RWPE2 (cell line): ENCODE results near the gene DUSP22.

Source experiments
- ATAC-seq: fragments of 200-7000 bp; cut with Tn5 transposase; 3 replicates; pipeline ENCODE4 v1.9.1; 2021; ENCODE audit warnings: low read depth
- DNase-seq: peaks from one replicate; pipeline ENCODE4 v3.0.0-alpha.2; 2020; ENCODE audit warnings: low spot score
- H3K27ac ChIP-seq: fragments of 450-650 bp; 2 replicates; pipeline ENCODE4 v1.5.1; 2017; ENCODE audit warnings: mild to moderate bottlenecking; ENCODE audit not compliant: poor library complexity, severe bottlenecking
- H3K27me3 ChIP-seq: fragments of 250-450 bp; sonication (Bioruptor Pico); 2 replicates; pipeline ENCODE4 v1.5.1; 2021; ENCODE audit warnings: mild to moderate bottlenecking, moderate library complexity; ENCODE audit not compliant: insufficient read depth, poor library complexity, severe bottlenecking
- H3K36me3 ChIP-seq: fragments of 250-450 bp; sonication (Bioruptor Pico); 2 replicates; pipeline ENCODE4 v1.5.1; 2020; ENCODE audit warnings: low read depth, mild to moderate bottlenecking, moderate library complexity
- H3K4me1 ChIP-seq: fragments of 250-450 bp; sonication (Bioruptor Pico); 2 replicates; pipeline ENCODE4 v1.5.1; 2021; ENCODE audit warnings: mild to moderate bottlenecking, moderate library complexity; ENCODE audit not compliant: insufficient read depth, poor library complexity, severe bottlenecking
- H3K4me3 ChIP-seq: fragments of 250-450 bp; sonication (Bioruptor Pico); 2 replicates; pipeline ENCODE4 v1.5.1; 2021; ENCODE audit warnings: mild to moderate bottlenecking, moderate library complexity; ENCODE audit not compliant: severe bottlenecking
- H3K9me3 ChIP-seq: fragments of 250-450 bp; sonication (Bioruptor Pico); 2 replicates; pipeline ENCODE4 v1.5.1; 2021; ENCODE audit warnings: mild to moderate bottlenecking, moderate library complexity; ENCODE audit not compliant: severe bottlenecking
- CTCF ChIP-seq: fragments of 450-650 bp; IDR thresholded peaks from one replicate; pipeline ENCODE4 v1.5.1; 2017; ENCODE audit warnings: mild to moderate bottlenecking, moderate library complexity; ENCODE audit not compliant: poor library complexity, severe bottlenecking

Gene DUSP22

GRCh38 chr6:310671-311070 is 18.4 kb downstream of the DUSP22 start:
- no peaks in the 10 kb centered on the region for H3K4me1 ChIP-seq
- no peak for ATAC-seq

DNA sequence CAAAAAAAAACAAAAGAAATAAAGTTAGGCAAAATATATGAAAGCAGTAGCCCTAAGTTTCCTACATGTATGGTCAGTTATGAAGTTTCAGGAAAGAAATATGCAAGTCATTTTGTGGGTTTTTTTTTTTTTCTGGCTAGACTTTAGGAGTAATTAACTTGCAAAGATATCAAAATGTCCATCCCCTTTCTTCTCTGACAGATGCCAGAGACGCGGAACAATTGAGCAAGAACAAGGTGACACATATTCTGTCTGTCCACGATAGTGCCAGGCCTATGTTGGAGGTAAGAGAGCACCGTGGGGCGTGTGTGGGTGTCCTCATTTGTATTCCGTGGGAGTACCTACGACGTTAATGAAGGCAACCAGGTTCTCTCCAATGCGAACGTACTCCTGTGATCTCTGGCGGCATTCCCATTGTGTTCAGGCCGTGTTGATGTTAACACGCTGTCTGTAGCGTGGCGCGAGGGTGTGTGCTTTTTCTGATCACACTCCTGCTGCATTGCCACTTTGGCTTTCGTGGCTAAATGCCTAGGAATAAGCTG is 19.5 kb downstream of the DUSP22 start:
- no peaks in the 10 kb centered on the region for H3K4me1 ChIP-seq
- H3K9me3 ChIP-seq, result no peaks in the 10 kb centered on the region
- H3K36me3 ChIP-seq, result no peaks in the 10 kb centered on the region
- ATAC-seq (no peak), DNase-seq (no peak)
- H3K27ac ChIP-seq, result no peak overlapping the region
- H3K4me3 ChIP-seq, result no peak overlapping the region
- no peaks in the 10 kb centered on the region for H3K27me3 ChIP-seq
- no peak for TF ChIP-seq CTCF

More at GRCh38 chr6:310671-311070, 18.4 kb downstream of the DUSP22 start:
- H3K27me3 ChIP-seq, result no peaks in the 10 kb centered on the region
- H3K9me3 ChIP-seq, result no peaks in the 10 kb centered on the region
- DNase-seq, result no peak
- H3K36me3 ChIP-seq, result no peaks in the 10 kb centered on the region
- no peak overlapping the region for H3K27ac ChIP-seq
- TF ChIP-seq CTCF, result no peak
- H3K4me3 ChIP-seq, result no peak overlapping the region

DNA sequence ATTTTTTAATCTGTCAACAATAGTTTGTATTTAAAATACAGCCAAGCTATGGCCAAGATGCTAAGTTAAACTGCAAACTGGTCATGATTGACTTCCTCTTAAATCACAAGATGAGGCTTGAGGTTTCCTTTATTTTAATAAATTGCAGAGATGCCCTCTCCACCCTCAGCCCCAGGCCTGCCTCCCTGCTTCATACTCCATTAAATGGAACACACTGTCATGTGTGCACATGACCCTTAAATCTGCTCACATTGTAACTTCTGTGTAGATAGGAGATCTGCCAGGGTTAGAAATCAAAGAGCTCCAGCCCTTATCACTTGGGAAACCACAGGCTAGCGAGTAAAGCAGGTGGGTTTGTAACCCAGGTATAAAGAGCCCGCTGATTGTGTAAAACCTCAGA is 20.8 kb downstream of the DUSP22 start:
- Histone ChIP-seq H3K27me3 (no peaks in the 10 kb centered on the region), H3K9me3 (no peaks in the 10 kb centered on the region), H3K27ac (no peak overlapping the region), H3K4me3 (no peak overlapping the region), H3K4me1 (no peaks in the 10 kb centered on the region), H3K36me3 (no peaks in the 10 kb centered on the region)
- no peak for DNase-seq
- no peak for TF ChIP-seq CTCF
- no peak for ATAC-seq

GRCh38 chr6:313917-314316 is 21.6 kb downstream of the DUSP22 start:
- no peak for ATAC-seq
- Histone ChIP-seq H3K4me1 (no peaks in the 10 kb centered on the region), H3K27ac (no peak overlapping the region), H3K4me3 (no peak overlapping the region), H3K9me3 (peaks cover 3% of the 10 kb centered on the region), H3K27me3 (no peaks in the 10 kb centered on the region), H3K36me3 (no peaks in the 10 kb centered on the region)
- DNase-seq, result no peak
- no peak for TF ChIP-seq CTCF

DNA sequence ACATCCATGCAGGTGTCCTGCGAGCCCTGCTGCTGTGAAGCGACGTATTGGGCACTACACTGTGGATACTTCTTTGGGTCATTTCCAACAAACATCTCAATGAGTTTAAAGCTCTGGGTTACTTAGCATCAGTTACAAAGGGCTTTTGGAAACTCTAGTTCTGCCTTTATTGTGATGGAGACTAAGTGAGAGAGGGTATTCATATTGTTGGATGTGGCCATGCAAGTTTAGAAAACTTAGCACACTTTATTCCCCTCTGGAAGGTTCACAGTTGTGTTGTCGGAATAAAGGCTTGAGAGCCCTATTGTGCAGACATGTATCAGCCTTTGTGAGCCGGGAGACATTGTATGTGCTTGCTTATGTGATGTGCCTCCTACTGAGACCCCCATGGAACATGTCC is 22.1 kb downstream of the DUSP22 start:
- no peak for ATAC-seq
- H3K4me3 ChIP-seq, result no peak overlapping the region
- H3K4me1 ChIP-seq, result no peaks in the 10 kb centered on the region
- no peak for TF ChIP-seq CTCF
- H3K27me3 ChIP-seq, result no peaks in the 10 kb centered on the region
- peaks cover 3% of the 10 kb centered on the region for H3K9me3 ChIP-seq
- no peak overlapping the region for H3K27ac ChIP-seq
- DNase-seq, result no peak
- no peaks in the 10 kb centered on the region for H3K36me3 ChIP-seq
